ENCODE data around the gene UBE2U.

DNA sequence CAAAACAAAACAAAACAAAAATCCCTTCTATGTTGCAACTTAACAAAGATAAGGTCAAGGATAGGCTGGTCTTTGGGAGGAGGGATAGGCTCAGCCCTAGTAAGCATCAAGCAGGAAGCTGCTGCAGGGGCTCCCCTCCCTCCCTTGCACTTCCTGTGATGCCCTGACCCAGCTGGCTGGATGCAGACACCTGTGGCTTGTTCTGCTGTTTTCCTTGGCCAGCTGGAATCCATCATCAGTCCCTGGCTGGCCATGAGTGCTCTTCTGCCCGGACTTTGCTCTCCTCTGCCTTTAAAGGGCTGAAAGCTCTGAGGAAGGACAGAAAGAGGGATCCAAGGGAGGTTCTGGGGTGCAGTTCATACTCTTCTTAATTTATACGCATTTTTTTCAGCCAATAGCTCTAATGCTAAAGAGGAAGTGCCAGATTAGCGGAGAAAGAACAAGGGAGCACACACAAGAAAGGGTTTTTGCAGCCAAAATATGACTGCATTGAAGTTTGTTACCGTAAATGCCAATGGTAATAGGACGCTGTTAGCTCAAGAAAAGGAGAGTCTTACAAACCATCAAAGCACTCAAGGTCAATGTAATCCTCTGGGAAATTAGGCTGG is 19.9 kb upstream of the UBE2U start:
- TF ChIP-seq, protein P1, sequence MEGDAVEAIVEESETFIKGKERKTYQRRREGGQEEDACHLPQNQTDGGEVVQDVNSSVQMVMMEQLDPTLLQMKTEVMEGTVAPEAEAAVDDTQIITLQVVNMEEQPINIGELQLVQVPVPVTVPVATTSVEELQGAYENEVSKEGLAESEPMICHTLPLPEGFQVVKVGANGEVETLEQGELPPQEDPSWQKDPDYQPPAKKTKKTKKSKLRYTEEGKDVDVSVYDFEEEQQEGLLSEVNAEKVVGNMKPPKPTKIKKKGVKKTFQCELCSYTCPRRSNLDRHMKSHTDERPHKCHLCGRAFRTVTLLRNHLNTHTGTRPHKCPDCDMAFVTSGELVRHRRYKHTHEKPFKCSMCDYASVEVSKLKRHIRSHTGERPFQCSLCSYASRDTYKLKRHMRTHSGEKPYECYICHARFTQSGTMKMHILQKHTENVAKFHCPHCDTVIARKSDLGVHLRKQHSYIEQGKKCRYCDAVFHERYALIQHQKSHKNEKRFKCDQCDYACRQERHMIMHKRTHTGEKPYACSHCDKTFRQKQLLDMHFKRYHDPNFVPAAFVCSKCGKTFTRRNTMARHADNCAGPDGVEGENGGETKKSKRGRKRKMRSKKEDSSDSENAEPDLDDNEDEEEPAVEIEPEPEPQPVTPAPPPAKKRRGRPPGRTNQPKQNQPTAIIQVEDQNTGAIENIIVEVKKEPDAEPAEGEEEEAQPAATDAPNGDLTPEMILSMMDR (IDR thresholded peaks at IDR 0.05; ENCODE audit: control extremely low read depth in 1 of 3, insufficient read depth in 1 of 3, low read depth in 1 of 3, low read length in 3 of 3): no peak
- TF ChIP-seq YY1 (IDR thresholded peaks at IDR 0.05; ENCODE audit: low read depth, low read length) (no peak), SIN3A (conservative IDR thresholded peaks at IDR 0.05 in 1 of 2, IDR thresholded peaks at IDR 0.05 in 1 of 2; ENCODE audit: low read depth in 1 of 2, low read length in 2 of 2) (no peak), GABPA (IDR thresholded peaks at IDR 0.05; ENCODE audit: borderline replicate concordance, insufficient read depth, low read length) (no peak), EZH2 (IDR thresholded peaks at IDR 0.05; ENCODE audit: low read depth, low read length, severe bottlenecking) (no peak), POLR2AphosphoS5 (IDR thresholded peaks at IDR 0.05; ENCODE audit: low read depth, low read length) (no peak), TAF1 (IDR thresholded peaks at IDR 0.05; ENCODE audit: low read depth, low read length) (no peak), JUND (IDR thresholded peaks at IDR 0.05; ENCODE audit: low read length) (no peak), POLR2A (IDR thresholded peaks at IDR 0.05; ENCODE audit: control extremely low read depth in 1 of 2, low read depth in 2 of 2, low read length in 2 of 2) (no peak)
- TF ChIP-seq, protein P2, sequence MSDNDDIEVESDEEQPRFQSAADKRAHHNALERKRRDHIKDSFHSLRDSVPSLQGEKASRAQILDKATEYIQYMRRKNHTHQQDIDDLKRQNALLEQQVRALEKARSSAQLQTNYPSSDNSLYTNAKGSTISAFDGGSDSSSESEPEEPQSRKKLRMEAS (IDR thresholded peaks at IDR 0.05): no peak
